ENCODE data around the gene LBR.

Gene LBR

DNA sequence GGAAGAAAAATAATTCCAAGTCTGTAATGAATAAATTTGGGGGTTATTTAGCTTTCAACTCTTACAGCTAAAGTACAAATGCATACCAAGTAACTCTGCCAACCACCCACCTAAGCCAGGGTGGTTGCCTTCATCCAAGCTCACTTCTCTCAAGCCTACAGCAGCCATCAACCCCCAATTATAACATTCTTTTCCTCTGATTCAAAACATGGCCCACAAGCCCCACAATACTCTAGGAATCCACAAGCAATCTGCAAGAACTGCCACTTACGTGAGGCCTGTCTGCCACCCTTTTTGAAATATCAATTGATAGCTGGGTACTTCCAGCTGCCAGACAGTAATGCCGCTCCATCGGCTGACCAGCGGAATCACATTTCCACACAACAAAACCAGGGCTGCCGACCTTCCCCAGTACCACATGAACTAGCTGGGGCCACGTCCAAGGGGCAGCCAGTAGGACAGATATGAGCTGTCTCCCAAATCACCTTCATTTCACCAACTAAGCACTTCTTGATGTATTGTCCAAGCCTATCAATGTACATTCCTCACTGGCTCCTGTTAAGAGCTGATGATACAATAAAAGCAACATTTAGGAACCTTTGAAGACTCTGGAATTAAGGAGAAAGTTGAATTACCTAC, 3.2 kb downstream of the LBR start:
- Histone ChIP-seq H3K9me3 (replicated peaks; ENCODE audit: low read length) (no peaks in the 10 kb centered on the region), H3K4me3 (ENCODE audit: low read length) (peak overlapping the region; percentile 58), H3K4me1 (ENCODE audit: control insufficient read depth, insufficient read depth, low read length) (peaks cover 46% of the 10 kb centered on the region), H3K36me3 (ENCODE audit: insufficient read depth, low read length) (peaks cover 7% of the 10 kb centered on the region), H3K9ac (ENCODE audit: low read depth, low read length) (peak overlapping the region; percentile 47), H3K27me3 (ENCODE audit: control insufficient read depth, insufficient read depth, low read length) (no peaks in the 10 kb centered on the region), H3K4me2 (ENCODE audit: low read length) (peak overlapping the region; percentile 98)

DNA sequence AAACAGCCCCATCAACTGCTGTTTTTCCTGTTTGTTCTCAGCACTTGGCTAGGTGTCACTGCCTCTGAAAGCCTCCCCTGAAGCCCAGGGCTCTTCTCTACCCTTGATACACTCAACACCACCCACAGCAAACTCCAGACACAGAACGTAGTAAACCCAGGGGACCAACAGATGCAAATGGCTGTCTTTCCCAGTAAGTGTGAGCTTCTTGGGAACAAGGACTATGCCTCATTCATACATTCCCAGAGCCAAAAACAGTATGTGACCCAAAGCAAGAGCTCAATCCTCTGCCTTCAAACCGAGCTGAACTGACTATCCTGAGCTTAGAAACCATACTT, 4.4 kb downstream of the LBR start:
- Histone ChIP-seq H3K27me3 (ENCODE audit: control insufficient read depth, insufficient read depth, low read length) (no peaks in the 10 kb centered on the region), H3K9me3 (replicated peaks; ENCODE audit: low read length) (no peaks in the 10 kb centered on the region), H3K4me2 (ENCODE audit: low read length) (peak overlapping the region; percentile 9), H3K4me1 (ENCODE audit: control insufficient read depth, insufficient read depth, low read length) (peaks cover 43% of the 10 kb centered on the region), H3K36me3 (ENCODE audit: insufficient read depth, low read length) (peaks cover 15% of the 10 kb centered on the region), H3K4me3 (ENCODE audit: low read length) (no peak overlapping the region), H3K9ac (ENCODE audit: low read depth, low read length) (no peak overlapping the region)

DNA sequence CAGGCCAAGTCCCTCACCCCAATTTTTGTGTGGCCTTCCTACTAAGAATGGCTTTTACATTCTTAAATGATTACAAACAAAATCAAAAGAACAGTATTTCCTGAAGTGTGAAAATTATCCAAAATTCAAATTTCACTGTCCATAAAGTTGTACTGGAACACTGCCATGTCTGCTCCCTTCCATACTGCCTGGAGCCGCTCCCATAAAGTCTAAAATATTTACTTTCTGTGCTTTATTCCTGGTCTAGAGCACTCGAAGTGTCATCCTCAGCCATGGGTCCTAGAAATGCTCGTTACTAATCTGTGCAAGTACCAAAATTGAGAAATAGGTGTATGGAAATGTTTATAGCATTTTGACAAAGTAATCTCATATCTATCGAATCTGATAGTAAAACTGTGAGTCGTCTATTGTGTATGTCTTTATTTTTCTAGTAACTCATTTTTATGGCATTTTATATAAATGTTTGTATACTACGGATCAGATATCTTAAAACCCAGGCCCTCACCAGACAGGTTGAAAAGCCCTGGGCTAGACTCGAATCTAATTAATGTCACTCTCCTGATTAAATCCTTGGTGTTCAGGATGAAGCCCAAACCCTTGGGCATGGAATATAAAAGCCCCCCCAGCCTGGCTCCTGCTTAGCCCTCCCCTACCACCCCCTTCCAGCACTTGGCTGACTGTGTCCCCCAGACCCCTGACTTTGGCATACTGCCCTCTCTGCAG, 4.9 kb downstream of the LBR start:
- Histone ChIP-seq H3K9ac (ENCODE audit: low read depth, low read length) (no peak overlapping the region), H3K27me3 (ENCODE audit: control insufficient read depth, insufficient read depth, low read length) (no peaks in the 10 kb centered on the region), H3K9me3 (replicated peaks; ENCODE audit: low read length) (no peaks in the 10 kb centered on the region), H3K36me3 (ENCODE audit: insufficient read depth, low read length) (peaks cover 16% of the 10 kb centered on the region), H3K4me3 (ENCODE audit: low read length) (no peak overlapping the region), H3K4me1 (ENCODE audit: control insufficient read depth, insufficient read depth, low read length) (peaks cover 43% of the 10 kb centered on the region), H3K4me2 (ENCODE audit: low read length) (peak overlapping the region; percentile 9)

DNA sequence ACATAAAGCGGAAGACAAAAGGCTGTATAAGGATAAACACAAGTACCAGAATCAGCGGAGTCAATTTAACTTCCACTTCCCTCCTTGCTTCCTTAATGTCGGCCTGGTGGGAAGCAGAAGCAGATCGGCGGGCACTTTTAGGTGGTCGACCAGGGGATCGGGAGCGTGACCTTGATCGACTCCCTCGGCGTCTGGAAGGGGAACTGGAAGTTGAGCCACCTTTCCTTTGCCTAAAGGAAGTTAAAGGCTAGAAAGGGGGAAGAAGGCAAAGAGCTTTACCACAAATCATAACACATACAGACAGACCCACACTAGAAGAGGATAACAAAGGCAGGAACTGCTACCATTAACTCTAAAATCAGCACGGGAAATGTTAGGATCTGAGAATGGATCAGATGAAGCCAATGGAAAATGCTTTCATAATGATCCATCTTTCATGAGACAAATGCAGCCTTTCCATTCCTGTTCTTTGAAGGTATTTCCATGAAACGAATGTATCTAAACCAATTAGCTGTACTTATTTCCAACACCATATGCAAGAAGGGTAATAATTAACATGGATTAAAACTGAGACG, 5.7 kb downstream of the LBR start:
- Histone ChIP-seq H3K4me3 (ENCODE audit: low read length) (no peak overlapping the region), H3K4me2 (ENCODE audit: low read length) (no peak overlapping the region), H3K36me3 (ENCODE audit: insufficient read depth, low read length) (peaks cover 24% of the 10 kb centered on the region), H3K9ac (ENCODE audit: low read depth, low read length) (no peak overlapping the region), H3K27me3 (ENCODE audit: control insufficient read depth, insufficient read depth, low read length) (no peaks in the 10 kb centered on the region), H3K9me3 (replicated peaks; ENCODE audit: low read length) (no peaks in the 10 kb centered on the region), H3K4me1 (ENCODE audit: control insufficient read depth, insufficient read depth, low read length) (peaks cover 43% of the 10 kb centered on the region)

DNA sequence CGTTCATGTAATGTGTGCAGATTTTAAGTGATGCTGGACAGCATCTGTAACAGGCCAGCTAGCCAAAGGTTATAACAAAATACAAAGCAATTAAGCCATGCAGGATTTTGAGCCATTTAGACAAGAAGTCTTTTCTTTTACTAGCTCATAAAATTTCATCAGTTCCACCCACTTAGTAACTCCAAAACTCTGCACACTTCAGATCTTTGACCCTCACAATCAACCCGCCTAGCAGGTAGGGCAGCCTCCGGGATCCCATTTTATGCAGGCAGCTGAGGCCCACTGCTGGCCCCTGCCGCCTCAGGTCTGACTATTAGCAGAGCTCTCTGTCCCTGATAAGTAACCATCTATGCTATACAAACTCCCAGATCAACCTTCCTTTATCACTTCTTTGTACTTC, 9.2 kb downstream of the LBR start:
- Histone ChIP-seq H3K9me3 (replicated peaks; ENCODE audit: low read length) (no peaks in the 10 kb centered on the region), H3K36me3 (ENCODE audit: insufficient read depth, low read length) (peaks cover 50% of the 10 kb centered on the region), H3K27me3 (ENCODE audit: control insufficient read depth, insufficient read depth, low read length) (no peaks in the 10 kb centered on the region), H3K4me1 (ENCODE audit: control insufficient read depth, insufficient read depth, low read length) (peaks cover 11% of the 10 kb centered on the region), H3K4me2 (ENCODE audit: low read length) (no peak overlapping the region), H3K9ac (ENCODE audit: low read depth, low read length) (no peak overlapping the region), H3K4me3 (ENCODE audit: low read length) (no peak overlapping the region)

DNA sequence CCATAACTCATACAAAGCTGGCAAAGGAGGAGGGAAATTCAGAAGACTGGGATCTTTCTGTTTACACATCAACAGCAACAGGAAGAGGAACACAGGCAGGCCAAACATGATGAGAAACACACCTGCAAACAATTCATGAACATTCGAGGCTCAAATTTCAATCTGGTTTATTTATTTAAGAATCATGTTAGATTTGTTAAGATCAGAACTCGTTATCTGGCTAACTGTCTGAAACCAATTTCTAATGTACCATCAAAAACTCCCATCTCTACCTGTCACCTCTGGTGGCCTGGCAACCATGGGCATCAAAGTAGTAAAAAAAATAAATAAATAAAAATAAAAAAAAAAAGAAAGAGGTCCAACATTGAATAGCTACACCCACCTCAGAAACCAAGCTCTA, 9.8 kb downstream of the LBR start:
- Histone ChIP-seq H3K4me1 (ENCODE audit: control insufficient read depth, insufficient read depth, low read length) (peaks cover 6% of the 10 kb centered on the region), H3K4me3 (ENCODE audit: low read length) (no peak overlapping the region), H3K4me2 (ENCODE audit: low read length) (no peak overlapping the region), H3K36me3 (ENCODE audit: insufficient read depth, low read length) (peaks cover 55% of the 10 kb centered on the region), H3K27me3 (ENCODE audit: control insufficient read depth, insufficient read depth, low read length) (no peaks in the 10 kb centered on the region), H3K9me3 (replicated peaks; ENCODE audit: low read length) (no peaks in the 10 kb centered on the region), H3K9ac (ENCODE audit: low read depth, low read length) (no peak overlapping the region)

DNA sequence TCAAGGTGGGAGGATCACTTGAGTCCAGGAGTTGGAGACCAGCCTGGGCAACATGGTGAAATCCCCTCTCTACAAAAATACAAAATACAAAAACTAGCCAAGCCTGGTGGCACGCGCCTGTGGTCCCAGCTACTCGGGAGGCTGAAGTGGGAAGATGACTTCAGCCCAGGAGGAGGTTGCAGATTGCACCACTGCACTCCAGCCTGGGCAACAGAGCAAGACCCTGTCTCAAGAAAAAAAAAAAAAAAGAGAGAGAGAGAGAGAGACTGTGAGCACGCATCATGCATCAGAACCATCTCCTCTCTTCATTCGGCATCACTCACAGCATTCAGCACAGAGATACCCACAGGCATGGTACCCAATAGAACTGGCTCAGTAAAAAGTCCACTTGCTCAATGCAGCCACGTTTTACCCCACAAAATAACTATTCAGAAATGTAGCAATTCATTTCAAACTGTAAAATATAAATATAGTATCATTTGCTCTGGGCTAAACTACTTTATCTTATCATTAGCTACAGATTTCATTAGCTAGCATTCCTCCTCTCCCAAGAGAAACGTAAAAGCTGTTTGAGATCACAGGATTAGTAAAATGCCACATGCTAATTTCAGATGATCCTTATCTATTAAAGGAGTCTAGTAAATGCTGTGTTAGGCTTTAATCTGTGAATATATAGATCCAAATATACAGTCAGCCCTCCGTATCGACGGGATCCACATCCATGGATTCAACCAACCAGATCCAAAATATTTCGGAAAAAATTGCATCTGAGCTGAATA, 11.7 kb downstream of the LBR start:
- Histone ChIP-seq H3K36me3 (ENCODE audit: insufficient read depth, low read length) (peaks cover 61% of the 10 kb centered on the region), H3K4me2 (ENCODE audit: low read length) (no peak overlapping the region), H3K9ac (ENCODE audit: low read depth, low read length) (no peak overlapping the region), H3K4me1 (ENCODE audit: control insufficient read depth, insufficient read depth, low read length) (no peaks in the 10 kb centered on the region), H3K27me3 (ENCODE audit: control insufficient read depth, insufficient read depth, low read length) (no peaks in the 10 kb centered on the region), H3K4me3 (ENCODE audit: low read length) (no peak overlapping the region), H3K9me3 (replicated peaks; ENCODE audit: low read length) (no peaks in the 10 kb centered on the region)

DNA sequence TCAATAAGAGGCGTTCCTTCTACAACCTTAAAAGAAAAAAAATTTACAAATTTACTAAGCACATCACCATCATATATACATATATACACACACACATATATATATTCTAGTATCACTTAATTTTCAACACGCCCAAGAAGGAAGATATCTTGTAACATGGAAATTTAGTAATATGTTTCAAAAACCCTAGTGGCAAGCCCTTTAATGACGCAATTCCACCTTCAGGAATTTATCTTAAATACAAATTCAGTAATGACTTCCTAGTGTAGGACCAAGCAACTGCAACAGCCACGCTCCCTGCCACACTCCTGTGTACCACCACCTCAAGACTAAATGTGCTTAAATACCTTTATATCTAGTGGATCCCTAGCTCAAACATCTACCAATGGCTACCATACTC, 12.5 kb downstream of the LBR start:
- no peak overlapping the region for H3K4me3 ChIP-seq (ENCODE audit: low read length)
- H3K36me3 ChIP-seq (ENCODE audit: insufficient read depth, low read length), result peaks cover 68% of the 10 kb centered on the region
- H3K27me3 ChIP-seq (ENCODE audit: control insufficient read depth, insufficient read depth, low read length), result no peaks in the 10 kb centered on the region
- no peaks in the 10 kb centered on the region for H3K9me3 ChIP-seq (replicated peaks; ENCODE audit: low read length)
- no peak overlapping the region for H3K4me2 ChIP-seq (ENCODE audit: low read length)
- no peak overlapping the region for H3K9ac ChIP-seq (ENCODE audit: low read depth, low read length)
- no peaks in the 10 kb centered on the region for H3K4me1 ChIP-seq (ENCODE audit: control insufficient read depth, insufficient read depth, low read length)

DNA sequence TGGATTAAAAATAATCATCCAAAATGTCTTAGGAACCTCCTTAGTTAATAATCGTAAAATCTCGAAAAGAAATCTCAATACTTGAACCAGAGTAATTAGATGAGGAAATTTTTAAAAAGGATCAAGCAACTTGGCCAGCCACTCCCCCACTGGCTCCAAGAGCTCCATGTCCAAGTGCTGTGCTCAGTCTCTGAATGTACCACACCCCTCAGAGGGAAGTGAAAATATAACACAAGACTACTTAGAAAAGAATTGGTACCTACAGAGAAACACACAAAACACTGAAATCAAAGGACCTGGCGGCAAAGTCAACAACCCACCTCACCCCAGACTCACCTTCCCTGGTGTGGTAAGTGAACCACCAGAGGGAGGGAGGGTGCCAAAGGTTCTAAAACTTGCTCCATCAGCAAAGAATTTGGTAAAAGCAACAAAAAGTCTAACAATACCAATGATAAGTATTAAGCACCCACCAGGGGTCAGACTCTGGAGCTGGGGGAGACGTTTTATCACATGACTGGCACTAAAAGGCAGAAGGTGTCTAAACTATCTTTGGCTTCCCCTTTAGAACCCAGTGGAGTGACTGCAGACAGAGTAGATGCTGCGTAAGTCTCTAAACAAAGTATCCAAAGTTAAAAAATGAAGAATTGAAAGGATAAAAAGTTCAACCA, 14.0 kb downstream of the LBR start:
- Histone ChIP-seq H3K4me3 (ENCODE audit: low read length) (no peak overlapping the region), H3K27me3 (ENCODE audit: control insufficient read depth, insufficient read depth, low read length) (no peaks in the 10 kb centered on the region), H3K9ac (ENCODE audit: low read depth, low read length) (no peak overlapping the region), H3K9me3 (replicated peaks; ENCODE audit: low read length) (no peaks in the 10 kb centered on the region), H3K4me2 (ENCODE audit: low read length) (no peak overlapping the region), H3K4me1 (ENCODE audit: control insufficient read depth, insufficient read depth, low read length) (no peaks in the 10 kb centered on the region), H3K36me3 (ENCODE audit: insufficient read depth, low read length) (peaks cover 63% of the 10 kb centered on the region)

DNA sequence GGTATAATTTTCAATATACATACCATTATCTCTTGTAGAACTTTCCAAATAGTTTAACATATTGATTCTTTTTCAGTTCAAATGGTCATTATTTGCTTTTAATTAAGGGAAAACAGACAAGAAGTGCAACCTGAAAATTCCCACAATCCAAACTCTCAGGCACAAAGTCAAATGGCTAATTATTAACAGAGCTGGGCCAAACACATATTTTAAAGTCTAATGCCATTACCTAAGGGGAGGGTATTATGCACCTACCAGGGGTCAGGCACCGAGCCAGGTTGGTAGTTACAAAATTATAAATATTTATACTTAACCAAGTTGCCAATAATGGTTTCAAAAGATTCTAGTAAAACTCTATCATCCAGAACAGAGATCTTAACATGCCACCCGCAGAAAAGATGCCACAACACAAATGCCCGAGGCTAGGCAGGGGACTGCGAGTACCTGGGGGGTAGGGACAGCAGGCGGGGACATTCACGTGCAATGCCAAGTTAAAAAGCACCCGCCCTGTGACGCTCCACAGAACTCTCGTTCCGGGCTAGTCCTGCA, 15.0 kb downstream of the LBR start:
- no peaks in the 10 kb centered on the region for H3K27me3 ChIP-seq (ENCODE audit: control insufficient read depth, insufficient read depth, low read length)
- peaks cover 58% of the 10 kb centered on the region for H3K36me3 ChIP-seq (ENCODE audit: insufficient read depth, low read length)
- H3K9ac ChIP-seq (ENCODE audit: low read depth, low read length), result no peak overlapping the region
- H3K9me3 ChIP-seq (replicated peaks; ENCODE audit: low read length), result no peaks in the 10 kb centered on the region
- no peak overlapping the region for H3K4me2 ChIP-seq (ENCODE audit: low read length)
- no peaks in the 10 kb centered on the region for H3K4me1 ChIP-seq (ENCODE audit: control insufficient read depth, insufficient read depth, low read length)
- H3K4me3 ChIP-seq (ENCODE audit: low read length), result no peak overlapping the region

DNA sequence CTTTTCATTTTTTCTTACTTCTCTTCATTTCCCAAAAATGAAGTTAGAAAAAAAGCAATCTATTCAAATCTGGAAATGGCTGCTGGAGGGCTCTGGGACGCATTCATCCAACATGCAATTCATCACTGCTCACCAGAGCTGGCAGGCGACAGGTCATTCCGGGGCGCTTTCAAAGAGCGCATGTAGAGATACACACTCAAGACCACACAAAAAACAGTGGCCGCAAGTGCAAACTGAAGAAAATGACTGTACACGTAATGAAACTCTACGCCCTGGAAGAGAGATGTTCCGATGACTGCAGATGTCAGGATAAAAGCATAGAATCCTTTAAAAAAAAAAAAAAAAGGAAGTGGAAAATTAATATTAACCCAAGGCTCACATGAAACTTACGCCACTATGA, 15.5 kb downstream of the LBR start:
- Histone ChIP-seq H3K36me3 (ENCODE audit: insufficient read depth, low read length) (peaks cover 53% of the 10 kb centered on the region), H3K4me3 (ENCODE audit: low read length) (no peak overlapping the region), H3K4me2 (ENCODE audit: low read length) (no peak overlapping the region), H3K9me3 (replicated peaks; ENCODE audit: low read length) (no peaks in the 10 kb centered on the region), H3K27me3 (ENCODE audit: control insufficient read depth, insufficient read depth, low read length) (no peaks in the 10 kb centered on the region), H3K4me1 (ENCODE audit: control insufficient read depth, insufficient read depth, low read length) (no peaks in the 10 kb centered on the region), H3K9ac (ENCODE audit: low read depth, low read length) (no peak overlapping the region)

All from skeletal muscle satellite cell (primary cell).